ENCODE measurements around the gene TSFM. TPM values are rescaled to one million over a fixed set of nuclear protein-coding genes. Genes with fewer than 3 reads are reported as not detected.

The TSFM gene
- total RNA-seq, result 9.4 and 14.3 TPM in 2 replicates

DNA sequence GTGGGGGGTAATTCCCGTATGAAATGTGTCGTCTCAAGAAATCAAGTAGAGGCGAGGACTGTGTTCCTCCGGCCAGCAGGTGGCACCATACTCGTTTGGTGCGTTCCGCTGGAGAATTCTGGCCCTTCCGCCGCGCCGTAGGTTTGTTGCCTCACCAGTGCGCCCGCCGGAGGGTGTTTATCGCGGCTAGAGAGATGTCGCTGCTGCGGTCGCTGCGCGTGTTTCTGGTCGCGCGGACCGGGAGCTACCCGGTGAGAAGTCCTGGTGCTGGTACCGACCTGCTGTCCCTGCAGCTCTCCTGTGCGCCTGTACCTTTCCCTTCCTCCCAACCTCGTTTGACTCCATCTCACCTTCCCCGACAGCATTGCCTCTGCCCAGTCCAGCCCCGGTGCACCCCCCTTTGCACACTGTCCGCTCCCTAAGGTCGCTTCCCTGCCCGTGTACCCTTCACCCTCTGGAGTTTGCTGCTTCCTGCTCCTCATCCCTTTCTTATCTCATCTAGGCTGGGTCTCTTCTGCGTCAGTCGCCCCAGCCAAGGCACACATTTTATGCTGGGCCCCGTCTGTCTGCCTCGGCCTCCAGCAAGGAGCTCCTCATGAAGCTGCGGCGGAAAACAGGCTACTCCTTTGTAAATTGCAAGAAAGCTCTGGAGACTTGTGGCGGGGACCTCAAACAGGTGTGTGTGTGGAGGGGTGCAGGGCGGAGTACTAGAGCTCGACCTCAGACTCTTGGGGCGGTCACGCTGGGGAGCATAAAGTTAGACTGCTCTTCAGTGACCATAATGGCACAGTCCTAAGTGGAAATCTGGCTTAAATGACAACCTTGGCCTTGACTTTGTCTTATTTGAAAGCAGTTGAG is at the start of gene TSFM:
TSS of gene TSFM (plus strand) at position 180 of the 858 bp plus-strand sequence. CDS start at position 195, 15 bp downstream.

DNA sequence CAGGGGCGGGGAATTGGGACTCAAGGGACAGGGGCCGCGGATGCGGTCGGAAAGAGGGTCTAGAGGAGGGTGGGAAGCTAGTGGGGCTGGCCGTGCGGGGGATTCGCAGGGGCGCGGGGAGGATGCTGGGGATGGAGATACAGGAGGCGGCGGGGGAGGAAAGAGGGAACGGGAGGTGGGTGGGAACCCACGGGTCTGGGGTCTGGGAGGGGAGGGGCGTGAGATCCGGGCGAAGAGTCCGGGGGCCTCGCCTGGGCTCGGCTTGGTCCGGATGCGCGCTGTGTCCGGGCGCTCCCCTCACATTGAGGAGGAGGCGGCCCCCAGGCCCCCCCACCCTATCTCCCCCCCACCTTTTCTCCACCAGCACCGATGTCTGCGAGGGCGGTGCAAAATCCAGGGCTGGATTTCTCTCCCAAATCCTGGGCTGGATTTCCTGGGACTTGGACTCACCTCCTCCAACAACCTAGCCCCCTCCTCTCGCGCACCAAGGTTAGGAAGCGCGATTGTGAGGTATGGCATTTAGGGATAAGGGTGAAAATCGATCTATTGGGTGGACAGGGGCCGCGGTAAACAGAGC is 43.8 kb upstream of the TSFM start, which contains the start of gene AGAP2:
TSS of gene AGAP2 (minus strand) at position 82 of the 577 bp plus-strand sequence. CDS start 496 bp downstream, outside the sequence.

GRCh38 chr12:57744777-57745484 is 37.7 kb upstream of the TSFM start, which contains the start of gene TSPAN31:
Gene TSPAN31 (plus strand): TSS chr12:57745039. CDS start chr12:57745155, 116 bp downstream.

DNA sequence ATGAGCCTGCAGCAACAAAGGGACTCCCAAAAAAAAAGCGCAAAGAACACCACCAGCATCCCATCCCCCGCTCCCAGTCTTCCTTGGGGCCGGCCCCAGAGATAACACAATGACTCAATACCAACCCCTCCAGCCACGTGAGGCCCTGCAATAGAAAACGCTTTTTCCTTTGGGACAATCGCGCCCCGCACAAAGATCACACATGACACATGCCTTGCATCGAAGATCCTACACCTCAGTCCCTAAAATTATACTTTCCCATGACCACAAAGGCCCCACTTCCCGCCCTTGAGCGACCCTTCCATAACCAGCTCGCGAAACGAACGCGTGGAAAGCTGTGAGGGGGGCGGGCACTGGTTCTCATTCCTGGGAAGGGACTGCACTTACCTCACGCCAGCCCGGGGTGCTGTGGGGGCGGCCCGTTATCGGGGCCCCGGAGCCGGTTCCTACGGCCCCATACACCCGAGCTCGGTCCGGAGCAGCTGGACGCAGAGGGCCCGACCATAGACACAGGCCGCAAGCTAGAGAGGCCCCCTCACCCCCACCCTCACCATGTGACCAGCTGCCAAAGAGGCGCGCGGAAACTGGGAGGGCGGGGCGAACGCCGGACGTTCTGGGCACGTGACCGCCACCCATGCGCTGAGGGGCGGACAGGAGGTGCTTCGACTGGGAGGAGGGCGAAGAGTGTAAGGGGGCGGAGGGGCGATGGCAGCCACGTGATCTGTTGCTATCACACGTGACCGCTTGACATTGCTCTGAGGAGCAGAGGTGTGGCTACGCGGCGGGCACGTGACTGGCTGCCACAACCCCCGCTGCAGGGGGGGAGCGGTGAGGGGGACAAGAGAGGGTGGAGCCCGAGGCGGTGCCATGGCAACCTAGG is 30.6 kb upstream of the TSFM start, which contains the start of gene CDK4:
TSS of gene CDK4 (minus strand) at position 523 of the 880 bp plus-strand sequence. CDS start 593 bp downstream, outside the sequence.

DNA sequence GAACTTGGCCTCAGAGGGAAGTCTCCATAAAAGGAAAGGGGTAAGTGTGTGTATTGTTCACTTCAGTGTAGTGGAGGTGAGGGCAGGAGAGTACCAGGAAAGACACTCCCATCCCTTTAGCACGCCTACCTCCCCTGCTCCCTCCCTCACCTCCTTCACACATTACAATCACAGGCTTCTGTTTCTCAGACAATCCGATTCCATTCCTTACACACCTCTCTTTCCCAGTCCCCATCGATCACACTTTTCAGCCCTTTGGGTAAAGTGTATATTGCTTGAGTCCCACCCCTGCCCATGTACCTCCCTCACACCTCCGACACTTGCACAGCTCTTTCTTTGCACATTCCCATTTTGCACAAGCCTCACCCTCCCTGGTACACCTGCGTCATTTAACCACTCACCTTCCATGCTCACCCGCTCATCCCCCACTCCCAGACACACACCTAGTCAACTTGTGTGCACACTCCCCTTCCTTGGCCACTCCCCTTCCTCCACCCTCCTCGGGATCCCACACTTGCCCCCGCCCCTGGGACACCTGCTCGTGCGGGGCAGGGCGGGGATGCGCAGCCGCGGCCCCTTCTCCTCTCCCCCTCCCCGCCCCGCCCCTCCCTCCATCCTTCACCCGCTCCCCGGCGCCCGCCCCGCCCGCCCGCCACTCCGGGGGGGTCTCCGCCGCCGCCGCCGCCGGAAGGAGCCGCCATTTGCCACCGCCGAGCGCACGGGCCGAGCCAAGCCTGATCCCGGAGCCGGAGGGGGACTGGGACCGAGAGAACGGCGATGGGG is 28.0 kb upstream of the TSFM start, which contains the start of gene MARCHF9:
TSS of gene MARCHF9 (plus strand) at position 693 of the 783 bp plus-strand sequence. CDS start 426 bp downstream, outside the sequence.

GRCh38 chr12:57766464-57767304 is 15.9 kb upstream of the TSFM start, which contains the start of gene CYP27B1:
Gene CYP27B1 (minus strand): TSS chr12:57767078. CDS start chr12:57767041, 37 bp downstream.

GRCh38 chr12:57771873-57772428 is 10.6 kb upstream of the TSFM start, which contains the start of gene METTL1:
Gene METTL1 (minus strand): TSS chr12:57772105. CDS start chr12:57772083, 22 bp downstream.

DNA sequence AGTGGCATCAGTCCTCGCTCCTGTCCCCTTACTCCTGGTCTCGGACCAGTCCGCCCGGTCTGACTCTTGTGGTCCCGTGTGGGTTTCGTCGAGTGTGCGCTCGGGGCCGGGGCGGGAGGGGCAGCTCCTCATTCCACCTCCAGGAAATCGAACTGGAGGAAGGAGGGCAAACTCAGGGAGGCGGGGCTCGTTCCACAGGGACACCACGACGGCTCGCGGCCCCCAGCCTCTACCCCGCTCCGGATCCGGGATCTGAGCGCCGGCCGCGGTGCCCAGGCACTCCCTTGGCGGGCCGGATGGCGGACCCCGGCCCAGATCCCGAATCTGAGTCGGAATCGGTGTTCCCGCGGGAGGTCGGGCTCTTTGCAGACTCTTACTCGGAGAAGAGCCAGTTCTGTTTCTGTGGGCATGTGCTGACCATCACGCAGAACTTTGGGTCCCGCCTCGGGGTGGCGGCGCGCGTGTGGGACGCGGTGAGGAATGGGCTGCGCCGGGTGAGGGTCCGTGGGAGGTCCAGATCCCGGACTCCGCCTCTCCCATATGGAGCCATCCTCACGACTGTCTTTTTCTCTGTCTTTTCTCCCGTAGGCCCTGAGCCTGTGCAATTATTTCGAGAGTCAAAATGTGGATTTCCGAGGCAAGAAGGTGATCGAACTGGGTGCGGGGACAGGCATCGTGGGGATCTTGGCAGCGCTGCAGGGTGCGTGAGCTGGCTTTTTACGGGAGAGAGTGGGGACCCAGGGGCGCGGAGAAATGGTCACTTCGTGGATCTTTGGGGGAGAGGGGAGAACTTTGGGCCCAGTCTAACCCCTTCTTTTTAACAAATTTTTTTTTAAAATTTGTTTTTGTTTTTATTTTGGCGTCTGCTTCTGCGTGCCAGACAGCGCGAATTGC is 9.9 kb upstream of the TSFM start, which contains the start of gene EEF1AKMT3:
TSS of gene EEF1AKMT3 (plus strand) at position 186 of the 894 bp plus-strand sequence. CDS start at position 297, 111 bp downstream.

GRCh38 chr12:57846577-57847319 is 64.2 kb downstream of the TSFM start, which contains the start of gene CTDSP2:
Gene CTDSP2 (minus strand): TSS chr12:57846729. CDS start chr12:57846435, 294 bp downstream.

Other genes starting within 250 kb of the TSFM start
- 79.6 and 85.2 TPM in 2 replicates for gene DCTN2, start 235.6 kb upstream of the TSFM start, total RNA-seq
- 0.47 and 0.60 TPM in 2 replicates for gene KIF5A, start 232.7 kb upstream of the TSFM start, total RNA-seq
- gene PIP4K2C, start 191.6 kb upstream of the TSFM start, total RNA-seq, result 7.9 and 11.8 TPM in 2 replicates
- 12.8 and 16.2 TPM in 2 replicates for gene DTX3, start 178.0 kb upstream of the TSFM start, total RNA-seq
- 33.4 and 38.7 TPM in 2 replicates for gene ARHGEF25, start 171.4 kb upstream of the TSFM start, total RNA-seq
- 0.77 and 0.79 TPM in 2 replicates for gene B4GALNT1, start 149.6 kb upstream of the TSFM start, total RNA-seq
- 186 and 554 TPM in 2 replicates for gene OS9, start 88.7 kb upstream of the TSFM start, total RNA-seq
- 0.32 and 0.43 TPM in 2 replicates for gene AGAP2, start 44.0 kb upstream of the TSFM start, total RNA-seq
- 56.4 and 60.0 TPM in 2 replicates for gene TSPAN31, start 37.7 kb upstream of the TSFM start, total RNA-seq
- 163 and 185 TPM in 2 replicates for gene CDK4, start 30.5 kb upstream of the TSFM start, total RNA-seq
- gene MARCHF9, start 27.7 kb upstream of the TSFM start, total RNA-seq, result 1.3 and 4.5 TPM in 2 replicates
- 0.26 TPM in 1 of 2 replicates, not detected in the other for gene CYP27B1, start 15.7 kb upstream of the TSFM start, total RNA-seq
- 2.5 and 3.1 TPM in 2 replicates for gene METTL1, start 10.7 kb upstream of the TSFM start, total RNA-seq
- gene EEF1AKMT3, start 10.2 kb upstream of the TSFM start, total RNA-seq, result 5.6 and 5.7 TPM in 2 replicates
- 2.7 and 8.1 TPM in 2 replicates for gene AVIL, start 35.9 kb downstream of the TSFM start, total RNA-seq
- gene CTDSP2, start 63.9 kb downstream of the TSFM start, total RNA-seq, result 55.8 and 96.5 TPM in 2 replicates
- gene ATP23, start 158.8 kb downstream of the TSFM start, total RNA-seq, result 12.9 and 24.2 TPM in 2 replicates

Data from bronchial smooth muscle cell (primary cell).